ENCODE results near the gene DVL2. TPM values are rescaled to one million over a fixed set of nuclear protein-coding genes. Genes with fewer than 3 reads are reported as not detected.
"Not testable (repeated sequence)": the region's sequence is repeated elsewhere in the genome, so short reads cannot be mapped to it uniquely, and the experiment has no call there.

DVL2 gene
- total RNA-seq, 2 experiments from 2014 or later = 49.1 to 53.3 TPM

- Mint-ChIP-seq H3K4me3 (peak overlapping the region; percentile 93), H3K27ac (peak overlapping the region; percentile 99), H3K9me3 (ENCODE audit: low read depth) (no peaks in the 10 kb centered on the region), H3K27me3 (no peaks in the 10 kb centered on the region), H3K4me1 (peaks cover 38% of the 10 kb centered on the region), H3K36me3 (ENCODE audit: low read depth) (peaks cover 37% of the 10 kb centered on the region)
- ChIA-PET CTCF (no interaction called here), POLR2A (no interaction called here)
- ATAC-seq (no peak), DNase-seq (no peak)
- intact Hi-C loops (cut with DNase I, micrococcal nuclease) = loop anchor here (2.0 to 5.0 kb wide), 7 partner anchors 38 to 679 kb away; partner anchors contain the start of genes CNTROB (in 1 of the 2), EIF5A (in 1 of the 2), PLSCR3 (in 1 of the 2) and POLR2A (in 1 of the 2)
Measured at GRCh38 chr17:7253082-7253481, 18.8 kb upstream of the DVL2 start.

GRCh38 chr17:7252176-7253043, 18.1 kb upstream of the DVL2 start, which contains the start of gene ELP5:
Gene ELP5, plus strand, starts transcription at chr17:7252215. Its CDS starts 336 bp downstream, at chr17:7252551.
- CTCF ChIA-PET = no interaction called here
- peaks cover 40% of the 10 kb centered on the region for H3K4me1 Mint-ChIP-seq
- H3K9me3 Mint-ChIP-seq (ENCODE audit: low read depth) = no peaks in the 10 kb centered on the region
- peak within 1 kb of the TSS; percentile 99 for H3K27ac Mint-ChIP-seq
- DNase-seq = peak; percentile 94
- peaks cover 37% of the 10 kb centered on the region for H3K36me3 Mint-ChIP-seq (ENCODE audit: low read depth)
- intact Hi-C loops (cut with DNase I, micrococcal nuclease) = loop anchor here (1.0 to 5.0 kb wide), 24 partner anchors 10 to 680 kb away; partner anchors contain the start of genes EIF5A (in 2 of the 2), POLR2A (in 2 of the 2), ACADVL (in 1 of the 2) and CNTROB (in 1 of the 2)
- peak within 1 kb of the TSS; percentile 93 for H3K4me3 Mint-ChIP-seq
- peak; percentile 65 for ATAC-seq
- POLR2A ChIA-PET = interaction anchor here (1.0 to 1.6 kb wide), 3 partner anchors 10 to 77 kb away, joined by 3 to 8 read pairs (median 4); partner anchors contain the start of genes GABARAP and PHF23
- H3K27me3 Mint-ChIP-seq = no peaks in the 10 kb centered on the region

GRCh38 chr17:7251661-7252175, 17.4 kb upstream of the DVL2 start, which contains the start of gene CTDNEP1:
Gene CTDNEP1, minus strand, starts transcription at chr17:7251734. Its CDS starts 438 bp downstream, at chr17:7251296.
- intact Hi-C loops (cut with DNase I, micrococcal nuclease) = loop anchor here (1.0 to 5.0 kb wide), 24 partner anchors 9 to 681 kb away; partner anchors contain the start of genes EIF5A (in 2 of the 2), GABARAP (in 2 of the 2), POLR2A (in 2 of the 2) and ACADVL (in 1 of the 2)
- Mint-ChIP-seq H3K27ac (peak within 1 kb of the TSS; percentile 99), H3K27me3 (no peaks in the 10 kb centered on the region), H3K4me1 (peaks cover 45% of the 10 kb centered on the region), H3K9me3 (ENCODE audit: low read depth) (no peaks in the 10 kb centered on the region), H3K36me3 (ENCODE audit: low read depth) (peaks cover 39% of the 10 kb centered on the region), H3K4me3 (peak within 1 kb of the TSS; percentile 93)
- ChIA-PET POLR2A (interaction anchor here (1.0 to 1.6 kb wide), 3 partner anchors 10 to 78 kb away, joined by 3 to 8 read pairs (median 4); partner anchors contain the start of genes GABARAP and PHF23), CTCF (interaction anchor here (0.6 to 1.0 kb wide), 4 partner anchors 12 to 32 kb away, joined by 3 to 5 read pairs (median 4); partner anchors contain the start of genes ACADVL, DLG4 and PHF23)
- DNase-seq (peak; percentile 99), ATAC-seq (peak; percentile 94)

GRCh38 chr17:7250695-7251627, 16.6 kb upstream of the DVL2 start:
- CTCF ChIA-PET = interaction anchor here (0.6 to 1.0 kb wide), 4 partner anchors 11 to 31 kb away, joined by 3 to 5 read pairs (median 4); partner anchors contain the start of genes ACADVL, DLG4 and PHF23
- H3K36me3 Mint-ChIP-seq (ENCODE audit: low read depth) = peaks cover 39% of the 10 kb centered on the region
- H3K27me3 Mint-ChIP-seq = no peaks in the 10 kb centered on the region
- DNase-seq (peak; percentile 42), ATAC-seq (peak; percentile 1)
- no peaks in the 10 kb centered on the region for H3K9me3 Mint-ChIP-seq (ENCODE audit: low read depth)
- intact Hi-C loops (cut with DNase I, micrococcal nuclease) = loop anchor here (1.0 to 5.0 kb wide), 6 partner anchors 9 to 681 kb away; partner anchors contain the start of genes CNTROB (in 1 of the 2), EIF5A (in 1 of the 2), GABARAP (in 1 of the 2) and POLR2A (in 1 of the 2)
- POLR2A ChIA-PET = interaction anchor here (1.0 to 1.6 kb wide), 3 partner anchors 9 to 79 kb away, joined by 3 to 8 read pairs (median 4); partner anchors contain the start of genes GABARAP and PHF23
- peak overlapping the region; percentile 96 for H3K27ac Mint-ChIP-seq
- peaks cover 50% of the 10 kb centered on the region for H3K4me1 Mint-ChIP-seq
- peak overlapping the region; percentile 93 for H3K4me3 Mint-ChIP-seq

GRCh38 chr17:7249830-7250229, 15.5 kb upstream of the DVL2 start:
- H3K36me3 Mint-ChIP-seq (ENCODE audit: low read depth) = peaks cover 38% of the 10 kb centered on the region
- ChIA-PET CTCF (interaction anchor here (1.3 kb wide), 1 partner anchor 30 kb away, joined by 4 read pairs; the partner anchor contains the start of genes ACADVL and DLG4), POLR2A (interaction anchor here (1.4 kb wide), 1 partner anchor 10 kb away, joined by 5 read pairs; the partner anchor contains the start of gene PHF23)
- H3K4me3 Mint-ChIP-seq = peak overlapping the region; percentile 93
- H3K27ac Mint-ChIP-seq = peak overlapping the region; percentile 96
- no peaks in the 10 kb centered on the region for H3K27me3 Mint-ChIP-seq
- DNase-seq (no peak), ATAC-seq (no peak)
- peaks cover 50% of the 10 kb centered on the region for H3K4me1 Mint-ChIP-seq
- intact Hi-C loops (cut with DNase I, micrococcal nuclease) = loop anchor here (5.0 to 10.0 kb wide), 6 partner anchors 57 to 905 kb away; partner anchors contain the start of genes CNTROB (in 1 of the 2), EIF5A (in 1 of the 2), PER1 (in 1 of the 2) and POLR2A (in 1 of the 2)
- no peaks in the 10 kb centered on the region for H3K9me3 Mint-ChIP-seq (ENCODE audit: low read depth)

- peaks cover 37% of the 10 kb centered on the region for H3K36me3 Mint-ChIP-seq (ENCODE audit: low read depth)
- H3K4me1 Mint-ChIP-seq = peaks cover 50% of the 10 kb centered on the region
- ChIA-PET CTCF (interaction anchor here (1.3 kb wide), 1 partner anchor 29 kb away, joined by 4 read pairs; the partner anchor contains the start of genes ACADVL and DLG4), POLR2A (interaction anchor here (1.4 kb wide), 1 partner anchor 10 kb away, joined by 5 read pairs; the partner anchor contains the start of gene PHF23)
- intact Hi-C loops (cut with DNase I, micrococcal nuclease) = loop anchor here in 1 of 2 experiments (10.0 kb wide), 1 partner anchor 906 kb away; the partner anchor contains the start of gene PER1
- DNase-seq (no peak), ATAC-seq (no peak)
- H3K9me3 Mint-ChIP-seq (ENCODE audit: low read depth) = no peaks in the 10 kb centered on the region
- H3K27me3 Mint-ChIP-seq = no peaks in the 10 kb centered on the region
- H3K4me3 Mint-ChIP-seq = peak overlapping the region; percentile 93
- H3K27ac Mint-ChIP-seq = peak overlapping the region; percentile 71
Measured at GRCh38 chr17:7249214-7249613, 14.9 kb upstream of the DVL2 start.

- peaks cover 47% of the 10 kb centered on the region for H3K4me1 Mint-ChIP-seq
- no peaks in the 10 kb centered on the region for H3K27me3 Mint-ChIP-seq
- peak overlapping the region; percentile 93 for H3K4me3 Mint-ChIP-seq
- peak overlapping the region; percentile 71 for H3K27ac Mint-ChIP-seq
- peaks cover 34% of the 10 kb centered on the region for H3K36me3 Mint-ChIP-seq (ENCODE audit: low read depth)
- H3K9me3 Mint-ChIP-seq (ENCODE audit: low read depth) = no peaks in the 10 kb centered on the region
- no peak for DNase-seq
- ChIA-PET CTCF (interaction anchor here (1.3 kb wide), 1 partner anchor 29 kb away, joined by 4 read pairs; the partner anchor contains the start of genes ACADVL and DLG4), POLR2A (interaction anchor here (1.4 kb wide), 1 partner anchor 9 kb away, joined by 5 read pairs; the partner anchor contains the start of gene PHF23)
- no peak for ATAC-seq
- intact Hi-C loops (cut with DNase I, micrococcal nuclease) = loop anchor here in 1 of 2 experiments (10.0 kb wide), 1 partner anchor 906 kb away; the partner anchor contains the start of gene PER1
Measured at GRCh38 chr17:7248796-7249195, 14.5 kb upstream of the DVL2 start.

- peaks cover 33% of the 10 kb centered on the region for H3K36me3 Mint-ChIP-seq (ENCODE audit: low read depth)
- H3K4me3 Mint-ChIP-seq = no peak overlapping the region
- ChIA-PET POLR2A (no interaction called here), CTCF (interaction anchor here (0.6 kb wide), 1 partner anchor 26 kb away, joined by 5 read pairs; no protein-coding TSS in a partner anchor)
- ATAC-seq (no peak), DNase-seq (no peak)
- H3K27ac Mint-ChIP-seq = peak overlapping the region; percentile 16
- no peaks in the 10 kb centered on the region for H3K9me3 Mint-ChIP-seq (ENCODE audit: low read depth)
- H3K4me1 Mint-ChIP-seq = peaks cover 46% of the 10 kb centered on the region
- intact Hi-C loops (cut with DNase I, micrococcal nuclease) = loop anchor here in 1 of 2 experiments (10.0 kb wide), 1 partner anchor 908 kb away; the partner anchor contains the start of gene PER1
- no peaks in the 10 kb centered on the region for H3K27me3 Mint-ChIP-seq
Measured at GRCh38 chr17:7246779-7247178, 12.5 kb upstream of the DVL2 start.

GRCh38 chr17:7243838-7244237, 9.5 kb upstream of the DVL2 start:
- Mint-ChIP-seq H3K4me3 (peak overlapping the region; percentile 97), H3K4me1 (peaks cover 46% of the 10 kb centered on the region), H3K36me3 (ENCODE audit: low read depth) (peaks cover 38% of the 10 kb centered on the region)
- H3K9me3 Mint-ChIP-seq (ENCODE audit: low read depth); H3K27ac Mint-ChIP-seq; H3K27me3 Mint-ChIP-seq; POLR2A ChIA-PET; DNase-seq; ATAC-seq: not testable (repeated sequence)
- intact Hi-C loops (cut with DNase I, micrococcal nuclease) = loop anchor here in 1 of 2 experiments (10.0 kb wide), 1 partner anchor 911 kb away; the partner anchor contains the start of gene PER1
- CTCF ChIA-PET = interaction anchor here (0.8 kb wide), 1 partner anchor 23 kb away, joined by 3 read pairs; no protein-coding TSS in a partner anchor

Measured in activated CD4-positive, alpha-beta T cell treated with anti-CD3 and anti-CD28 coated beads for 36 hours (primary cell).